ENCODE data around the gene KCNC1. TPM values are rescaled to one million over a fixed set of nuclear protein-coding genes. Genes with fewer than 3 reads are reported as not detected.

Gene KCNC1
- total RNA-seq, 2 donors from 2014 or later = not detected

DNA sequence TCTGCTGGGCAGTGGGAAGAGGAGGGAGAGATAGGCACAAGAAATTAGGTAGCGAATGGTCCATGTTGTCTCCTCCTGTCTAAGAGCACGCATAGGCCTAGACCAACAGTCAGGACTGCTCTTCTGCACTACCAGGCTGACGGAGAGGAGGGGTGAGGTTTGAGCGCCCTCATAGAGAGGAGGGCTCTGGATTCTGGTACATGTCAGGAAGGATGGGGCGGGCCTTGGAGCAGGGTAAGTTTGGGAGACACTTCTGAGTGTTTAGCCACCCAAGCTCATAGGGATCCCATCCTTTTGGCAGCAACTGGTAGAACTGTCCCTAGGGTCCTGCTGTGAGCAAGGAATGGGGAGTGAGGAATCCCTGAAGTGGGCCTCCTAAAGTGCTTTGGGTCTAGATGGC lies 60.4 kb downstream of the KCNC1 start:
- no peak overlapping the region for H3K27ac Mint-ChIP-seq
- ATAC-seq (no peak), DNase-seq (no peak)
- no peaks in the 10 kb centered on the region for H3K27me3 Mint-ChIP-seq
- H3K4me1 Mint-ChIP-seq = peaks cover 7% of the 10 kb centered on the region
- peaks cover 5% of the 10 kb centered on the region for H3K36me3 Mint-ChIP-seq (ENCODE audit: low read depth)
- H3K9me3 ChIP-seq (ENCODE audit: control insufficient read depth, low read length, poor library complexity, severe bottlenecking) = no peaks in the 10 kb centered on the region
- H3K4me3 Mint-ChIP-seq = no peak overlapping the region

GRCh38 chr11:17796154-17796553 lies 61.6 kb downstream of the KCNC1 start:
- no peak for DNase-seq
- peaks cover 7% of the 10 kb centered on the region for H3K4me1 Mint-ChIP-seq
- no peak overlapping the region for H3K27ac Mint-ChIP-seq
- no peaks in the 10 kb centered on the region for H3K9me3 ChIP-seq (ENCODE audit: control insufficient read depth, low read length, poor library complexity, severe bottlenecking)
- ATAC-seq = no peak
- H3K36me3 Mint-ChIP-seq (ENCODE audit: low read depth) = peaks cover 4% of the 10 kb centered on the region
- no peak overlapping the region for H3K4me3 Mint-ChIP-seq
- H3K27me3 Mint-ChIP-seq = no peaks in the 10 kb centered on the region

DNA sequence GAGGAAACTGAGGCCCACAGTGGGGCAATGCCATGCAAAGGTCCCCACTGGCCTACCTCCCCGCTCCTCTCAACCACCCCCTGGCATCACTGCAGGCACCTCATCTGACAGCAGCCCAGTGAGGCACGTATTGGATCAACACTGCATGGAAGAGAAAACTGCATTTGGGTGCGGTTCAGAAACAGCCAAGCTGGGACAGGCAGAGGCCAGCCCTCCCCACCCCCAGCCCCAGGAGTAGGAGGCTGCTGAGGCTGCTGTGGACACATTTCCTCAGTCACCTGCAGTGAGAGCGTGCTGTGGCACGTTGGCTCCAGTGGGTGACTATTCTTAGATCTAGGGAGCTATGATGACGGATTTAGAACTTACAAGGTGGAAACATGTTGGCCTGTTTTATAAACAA lies 63.7 kb downstream of the KCNC1 start:
- H3K27ac Mint-ChIP-seq = no peak overlapping the region
- peaks cover 7% of the 10 kb centered on the region for H3K4me1 Mint-ChIP-seq
- H3K36me3 Mint-ChIP-seq (ENCODE audit: low read depth) = peaks cover 2% of the 10 kb centered on the region
- H3K9me3 ChIP-seq (ENCODE audit: control insufficient read depth, low read length, poor library complexity, severe bottlenecking) = no peaks in the 10 kb centered on the region
- H3K27me3 Mint-ChIP-seq = no peaks in the 10 kb centered on the region
- no peak for DNase-seq
- no peak for ATAC-seq
- H3K4me3 Mint-ChIP-seq = no peak overlapping the region

DNA sequence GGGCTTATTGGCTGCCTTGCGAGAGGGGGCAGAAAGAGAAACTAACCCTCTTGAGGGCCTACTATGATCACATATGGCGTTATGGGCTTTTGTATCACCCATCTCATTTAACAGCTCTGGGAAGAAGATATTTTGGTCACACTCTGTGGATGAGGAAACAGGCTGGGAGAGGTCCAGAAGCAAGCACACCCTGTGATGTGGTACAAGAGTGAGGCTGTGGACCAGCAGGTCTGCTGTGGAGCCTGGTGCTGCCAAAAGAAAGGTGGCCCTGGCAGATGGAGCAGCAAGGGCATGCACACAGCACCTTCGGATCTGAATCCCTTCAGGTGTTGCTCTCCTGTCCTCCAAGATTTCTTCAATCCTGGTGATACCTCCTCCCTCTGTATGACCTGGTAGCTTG lies 64.1 kb downstream of the KCNC1 start:
- no peak for DNase-seq
- Mint-ChIP-seq H3K27me3 (no peaks in the 10 kb centered on the region), H3K36me3 (ENCODE audit: low read depth) (peaks cover 4% of the 10 kb centered on the region), H3K4me1 (peaks cover 7% of the 10 kb centered on the region), H3K27ac (no peak overlapping the region), H3K4me3 (no peak overlapping the region)
- H3K9me3 ChIP-seq (ENCODE audit: control insufficient read depth, low read length, poor library complexity, severe bottlenecking) = no peaks in the 10 kb centered on the region
- no peak for ATAC-seq

GRCh38 chr11:17799147-17799546 lies 64.6 kb downstream of the KCNC1 start:
- peaks cover 7% of the 10 kb centered on the region for H3K4me1 Mint-ChIP-seq
- no peak overlapping the region for H3K27ac Mint-ChIP-seq
- H3K9me3 ChIP-seq (ENCODE audit: control insufficient read depth, low read length, poor library complexity, severe bottlenecking) = no peaks in the 10 kb centered on the region
- H3K27me3 Mint-ChIP-seq = no peaks in the 10 kb centered on the region
- DNase-seq = no peak
- ATAC-seq = no peak
- peaks cover 5% of the 10 kb centered on the region for H3K36me3 Mint-ChIP-seq (ENCODE audit: low read depth)
- no peak overlapping the region for H3K4me3 Mint-ChIP-seq

DNA sequence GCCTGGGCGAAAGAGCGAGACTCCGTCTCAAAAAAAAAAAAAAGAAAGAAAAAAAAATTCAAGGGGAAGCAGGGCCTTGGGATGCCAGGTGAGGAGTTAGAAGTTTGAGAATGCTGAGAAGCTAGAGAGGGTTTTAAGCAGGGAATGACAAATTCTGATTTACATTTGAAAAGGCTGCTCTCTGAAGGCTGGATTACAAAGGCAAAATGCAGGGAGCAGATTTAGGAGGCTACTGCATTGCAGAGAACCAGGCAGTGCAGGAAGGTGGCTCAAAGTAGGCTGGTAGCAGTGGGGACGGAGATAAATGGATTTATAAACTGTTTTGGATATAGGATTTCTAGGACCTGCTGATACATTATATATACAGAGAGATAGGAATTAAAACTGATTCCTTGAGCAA lies 66.6 kb downstream of the KCNC1 start:
- no peaks in the 10 kb centered on the region for H3K9me3 ChIP-seq (ENCODE audit: control insufficient read depth, low read length, poor library complexity, severe bottlenecking)
- Mint-ChIP-seq H3K36me3 (ENCODE audit: low read depth) (peaks cover 5% of the 10 kb centered on the region), H3K27ac (no peak overlapping the region), H3K4me3 (no peak overlapping the region), H3K27me3 (no peaks in the 10 kb centered on the region), H3K4me1 (peaks cover 4% of the 10 kb centered on the region)
- ATAC-seq = no peak
- DNase-seq = no peak

DNA sequence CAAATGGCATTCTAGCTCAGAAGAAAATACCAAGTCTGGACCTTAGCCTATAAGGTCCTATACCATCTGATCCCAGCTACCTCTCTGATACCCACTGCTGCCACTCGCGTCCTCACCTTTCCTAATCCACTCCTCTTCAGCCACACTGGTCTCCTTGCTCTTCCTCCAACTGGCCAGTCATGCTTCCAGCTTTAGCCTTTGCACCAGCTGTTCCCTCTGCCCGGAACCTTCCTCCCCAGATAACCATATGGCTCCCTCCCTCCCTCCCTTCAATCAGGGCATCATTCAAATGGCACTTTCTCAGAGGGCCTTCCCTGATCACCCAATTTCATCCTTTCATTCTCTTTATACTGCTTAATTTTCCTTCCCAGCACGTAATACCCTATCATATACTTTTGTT lies 67.9 kb downstream of the KCNC1 start:
- Mint-ChIP-seq H3K36me3 (ENCODE audit: low read depth) (peaks cover 5% of the 10 kb centered on the region), H3K4me3 (no peak overlapping the region), H3K4me1 (peaks cover 2% of the 10 kb centered on the region), H3K27me3 (no peaks in the 10 kb centered on the region), H3K27ac (no peak overlapping the region)
- no peaks in the 10 kb centered on the region for H3K9me3 ChIP-seq (ENCODE audit: control insufficient read depth, low read length, poor library complexity, severe bottlenecking)
- DNase-seq (no peak), ATAC-seq (no peak)

DNA sequence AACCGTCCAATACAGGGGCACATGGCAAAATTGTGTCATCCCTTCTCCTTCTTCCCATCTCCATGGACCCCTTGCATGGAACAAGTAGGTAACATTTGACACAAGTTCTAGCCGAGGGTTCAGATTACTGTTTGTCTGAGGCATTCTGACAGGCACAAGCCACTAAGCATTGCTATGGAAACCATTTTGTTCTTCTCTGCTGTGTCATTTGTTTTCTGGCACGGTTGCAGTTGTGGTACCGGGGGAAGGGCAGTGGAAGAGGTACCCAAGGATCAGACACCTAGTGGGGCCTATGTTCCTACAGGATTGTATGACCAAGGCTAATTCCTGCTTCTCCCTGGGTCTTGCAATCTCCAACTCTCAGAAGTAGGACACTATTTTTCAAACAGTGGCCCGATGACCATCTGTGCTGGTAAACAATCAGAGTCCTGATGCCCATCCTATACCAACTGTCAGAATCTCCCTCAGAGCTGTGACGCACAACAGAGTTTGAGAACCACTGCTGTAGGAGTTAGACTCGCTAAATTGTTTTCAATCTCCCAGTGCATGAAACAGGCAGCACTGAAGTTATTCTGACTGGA lies 69.3 kb downstream of the KCNC1 start:
- Mint-ChIP-seq H3K4me3 (no peak overlapping the region), H3K4me1 (no peaks in the 10 kb centered on the region), H3K27ac (no peak overlapping the region), H3K36me3 (ENCODE audit: low read depth) (peaks cover 5% of the 10 kb centered on the region), H3K27me3 (no peaks in the 10 kb centered on the region)
- no peaks in the 10 kb centered on the region for H3K9me3 ChIP-seq (ENCODE audit: control insufficient read depth, low read length, poor library complexity, severe bottlenecking)
- no peak for ATAC-seq
- DNase-seq = no peak

DNA sequence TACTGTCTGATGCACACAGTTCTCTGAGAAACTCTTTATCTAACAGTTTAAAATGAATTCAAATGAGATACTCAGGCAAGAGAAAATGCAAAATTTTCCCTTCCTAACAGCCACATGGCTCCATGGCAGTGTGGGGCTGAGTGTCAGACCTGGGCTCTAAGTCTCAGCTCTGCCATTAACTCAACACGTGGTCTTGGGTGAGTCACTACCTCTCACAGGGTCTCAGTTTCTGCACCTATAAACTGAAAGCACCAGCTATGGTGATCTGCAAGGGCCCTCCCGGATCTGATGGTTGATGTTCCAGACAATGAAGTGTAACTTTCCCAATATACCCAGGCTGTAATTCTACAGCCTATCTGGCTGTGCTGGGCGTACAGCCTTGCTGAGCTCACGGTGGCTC lies 70.5 kb downstream of the KCNC1 start:
- Mint-ChIP-seq H3K27ac (no peak overlapping the region), H3K36me3 (ENCODE audit: low read depth) (peaks cover 3% of the 10 kb centered on the region), H3K4me3 (no peak overlapping the region), H3K4me1 (no peaks in the 10 kb centered on the region), H3K27me3 (no peaks in the 10 kb centered on the region)
- no peaks in the 10 kb centered on the region for H3K9me3 ChIP-seq (ENCODE audit: control insufficient read depth, low read length, poor library complexity, severe bottlenecking)
- ATAC-seq (no peak), DNase-seq (no peak)

GRCh38 chr11:17805873-17806272 lies 71.3 kb downstream of the KCNC1 start:
- no peak overlapping the region for H3K27ac Mint-ChIP-seq

DNA sequence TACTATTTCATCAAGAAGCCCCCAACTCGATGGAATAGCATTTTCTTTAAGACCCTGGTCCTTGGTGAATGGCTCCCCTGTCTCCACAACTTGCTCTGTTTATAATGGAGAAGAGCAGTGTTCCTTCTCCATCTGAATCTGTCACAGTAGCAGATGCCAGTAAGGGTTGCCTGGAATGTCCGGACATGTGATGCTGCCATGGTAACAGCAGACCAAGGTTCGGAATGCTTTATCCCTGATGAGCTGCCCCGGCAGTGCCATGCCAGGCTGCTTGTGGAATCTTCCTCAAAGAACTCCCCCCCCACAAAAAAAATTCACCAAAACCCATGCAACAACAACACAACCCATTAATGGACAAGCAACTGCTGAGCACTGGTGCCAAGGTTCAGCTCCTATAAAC lies 72.5 kb downstream of the KCNC1 start:
- no peaks in the 10 kb centered on the region for H3K27me3 Mint-ChIP-seq
- peaks cover 3% of the 10 kb centered on the region for H3K36me3 Mint-ChIP-seq (ENCODE audit: low read depth)

More at GRCh38 chr11:17805873-17806272, 71.3 kb downstream of the KCNC1 start:
- Mint-ChIP-seq H3K4me3 (no peak overlapping the region), H3K27me3 (no peaks in the 10 kb centered on the region), H3K4me1 (no peaks in the 10 kb centered on the region), H3K36me3 (ENCODE audit: low read depth) (peaks cover 3% of the 10 kb centered on the region)
- H3K9me3 ChIP-seq (ENCODE audit: control insufficient read depth, low read length, poor library complexity, severe bottlenecking) = no peaks in the 10 kb centered on the region
- DNase-seq (no peak), ATAC-seq (no peak)

DNA sequence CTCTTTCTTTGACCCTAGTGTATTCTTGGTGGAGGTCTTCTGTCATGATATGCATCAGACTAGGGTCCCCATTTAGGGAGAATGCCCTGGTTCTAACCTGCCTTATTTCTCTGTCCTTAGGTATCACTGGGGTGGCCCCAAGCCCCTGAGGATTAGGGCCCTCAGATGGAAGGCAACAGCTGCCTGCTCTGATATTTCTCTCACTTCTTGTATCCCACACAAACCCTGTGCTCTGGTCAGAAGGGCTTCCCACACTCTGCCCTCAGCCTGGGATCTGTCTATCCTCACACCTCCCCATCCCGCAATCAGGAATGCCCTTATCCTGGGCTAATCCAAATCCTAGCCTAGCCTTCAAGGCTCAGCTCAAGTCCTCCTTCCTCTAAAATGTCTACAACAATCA lies 75.5 kb downstream of the KCNC1 start:
- DNase-seq (no peak), ATAC-seq (no peak)
- Mint-ChIP-seq H3K27ac (no peak overlapping the region), H3K4me3 (no peak overlapping the region), H3K4me1 (peaks cover 3% of the 10 kb centered on the region), H3K36me3 (ENCODE audit: low read depth) (peaks cover 8% of the 10 kb centered on the region), H3K27me3 (no peaks in the 10 kb centered on the region)
- H3K9me3 ChIP-seq (ENCODE audit: control insufficient read depth, low read length, poor library complexity, severe bottlenecking) = no peaks in the 10 kb centered on the region

More for the DNA sequence above, 72.5 kb downstream of the KCNC1 start:
- no peaks in the 10 kb centered on the region for H3K9me3 ChIP-seq (ENCODE audit: control insufficient read depth, low read length, poor library complexity, severe bottlenecking)
- no peak for ATAC-seq
- Mint-ChIP-seq H3K27ac (no peak overlapping the region), H3K4me1 (no peaks in the 10 kb centered on the region), H3K4me3 (no peak overlapping the region)
- DNase-seq = no peak

DNA sequence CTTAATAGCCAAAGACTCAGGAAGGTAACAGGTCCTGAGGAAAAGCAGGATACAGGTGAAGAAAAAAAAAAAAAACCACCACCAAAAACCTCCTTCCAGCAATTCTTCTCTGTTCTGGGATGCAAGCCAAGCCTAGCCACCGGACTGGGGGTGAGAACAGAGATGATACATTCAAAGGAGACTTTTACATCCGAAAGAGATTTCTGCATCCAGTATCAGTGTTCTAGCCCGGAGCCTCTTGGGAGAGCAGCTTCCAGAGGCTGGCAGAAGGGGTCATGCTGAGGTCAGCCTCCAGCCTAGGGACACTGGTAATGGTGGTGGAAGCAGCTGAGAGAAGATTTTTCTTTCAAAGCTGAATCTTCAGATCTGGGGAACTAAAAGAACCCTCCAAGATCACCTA lies 76.2 kb downstream of the KCNC1 start:
- H3K4me1 Mint-ChIP-seq = peaks cover 3% of the 10 kb centered on the region
- DNase-seq = no peak
- no peak overlapping the region for H3K4me3 Mint-ChIP-seq
- peaks cover 8% of the 10 kb centered on the region for H3K36me3 Mint-ChIP-seq (ENCODE audit: low read depth)
- no peaks in the 10 kb centered on the region for H3K27me3 Mint-ChIP-seq
- ATAC-seq = no peak
- H3K9me3 ChIP-seq (ENCODE audit: control insufficient read depth, low read length, poor library complexity, severe bottlenecking) = no peaks in the 10 kb centered on the region
- no peak overlapping the region for H3K27ac Mint-ChIP-seq

DNA sequence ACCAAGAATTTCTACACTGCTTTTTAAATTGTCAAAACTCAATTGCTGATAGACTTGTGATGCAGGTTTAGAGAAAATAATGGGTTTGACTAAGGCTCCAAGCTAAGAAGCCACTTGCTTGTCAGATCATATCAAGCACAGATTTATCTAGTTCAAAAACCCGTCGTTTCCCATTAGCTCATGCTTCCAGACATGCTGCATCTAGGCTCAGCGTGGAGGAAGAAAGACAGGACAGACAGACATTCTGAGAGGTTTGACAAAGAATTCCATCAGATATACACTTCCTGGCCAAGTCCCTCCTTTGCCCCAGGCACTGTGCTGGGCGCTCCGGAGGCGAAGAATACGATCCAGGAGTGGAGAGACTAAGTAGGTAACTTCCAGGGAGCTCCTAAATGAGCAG lies 76.8 kb downstream of the KCNC1 start:
- peaks cover 8% of the 10 kb centered on the region for H3K36me3 Mint-ChIP-seq (ENCODE audit: low read depth)
- peaks cover 3% of the 10 kb centered on the region for H3K4me1 Mint-ChIP-seq
- no peaks in the 10 kb centered on the region for H3K27me3 Mint-ChIP-seq
- no peak overlapping the region for H3K4me3 Mint-ChIP-seq
- H3K27ac Mint-ChIP-seq = no peak overlapping the region
- DNase-seq (no peak), ATAC-seq (no peak)
- no peaks in the 10 kb centered on the region for H3K9me3 ChIP-seq (ENCODE audit: control insufficient read depth, low read length, poor library complexity, severe bottlenecking)

Data from T-helper 17 cell (primary cell).